Measurements from ENCODE around the gene FTCD. TPM values are rescaled to one million over a fixed set of nuclear protein-coding genes. Genes with fewer than 3 reads are reported as not detected.
A peak's percentile ranks its signal among the peaks of the same experiment; 100 is the strongest.

Gene FTCD
- total and polyA plus RNA-seq, 9 of the 15 experiments (the other 6 are each of a cell fraction or from before 2014, with no cell fraction given) = 0.11 to 1.6 (median 0.67) TPM; not detected in 5

GRCh38 chr21:46092026-46092764 lies 63.2 kb downstream of the FTCD start:
- intact Hi-C loops (cut with micrococcal nuclease) = no loop called here

GRCh38 chr21:46091631-46092025 lies 63.8 kb downstream of the FTCD start:
- no peak for DNase-seq (ENCODE audit: extremely low read depth in 1 of 4, low spot score in 3 of 4)
- TF ChIP-seq, protein P1, sequence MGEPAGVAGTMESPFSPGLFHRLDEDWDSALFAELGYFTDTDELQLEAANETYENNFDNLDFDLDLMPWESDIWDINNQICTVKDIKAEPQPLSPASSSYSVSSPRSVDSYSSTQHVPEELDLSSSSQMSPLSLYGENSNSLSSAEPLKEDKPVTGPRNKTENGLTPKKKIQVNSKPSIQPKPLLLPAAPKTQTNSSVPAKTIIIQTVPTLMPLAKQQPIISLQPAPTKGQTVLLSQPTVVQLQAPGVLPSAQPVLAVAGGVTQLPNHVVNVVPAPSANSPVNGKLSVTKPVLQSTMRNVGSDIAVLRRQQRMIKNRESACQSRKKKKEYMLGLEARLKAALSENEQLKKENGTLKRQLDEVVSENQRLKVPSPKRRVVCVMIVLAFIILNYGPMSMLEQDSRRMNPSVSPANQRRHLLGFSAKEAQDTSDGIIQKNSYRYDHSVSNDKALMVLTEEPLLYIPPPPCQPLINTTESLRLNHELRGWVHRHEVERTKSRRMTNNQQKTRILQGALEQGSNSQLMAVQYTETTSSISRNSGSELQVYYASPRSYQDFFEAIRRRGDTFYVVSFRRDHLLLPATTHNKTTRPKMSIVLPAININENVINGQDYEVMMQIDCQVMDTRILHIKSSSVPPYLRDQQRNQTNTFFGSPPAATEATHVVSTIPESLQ (CRISPR knock-in tag; IDR thresholded peaks at IDR 0.05) = no peak
- TF ChIP-seq PTBP1 (IDR thresholded peaks at IDR 0.05; ENCODE audit: low read depth, low read length) (no peak), ZNF311 (CRISPR knock-in tag; IDR thresholded peaks at IDR 0.05) (no peak), ZNF583 (CRISPR knock-in tag; IDR thresholded peaks at IDR 0.05) (no peak), ZNF707 (CRISPR knock-in tag; conservative IDR thresholded peaks at IDR 0.05) (no peak), SIN3A (IDR thresholded peaks at IDR 0.05; ENCODE audit: borderline replicate concordance in 2 of 2, control insufficient read depth in 1 of 2, low read depth in 2 of 2, low read length in 2 of 2) (no peak), L3MBTL2 (IDR thresholded peaks at IDR 0.05) (no peak), CREM (IDR thresholded peaks at IDR 0.05; ENCODE audit: low read depth) (no peak), ZC3H4 (CRISPR knock-in tag; IDR thresholded peaks at IDR 0.05; ENCODE audit: borderline replicate concordance) (no peak)

More at GRCh38 chr21:46092026-46092764, 63.2 kb downstream of the FTCD start:
- Histone ChIP-seq H3K27ac (ENCODE audit: extremely low read depth, low read depth, low read length) (no peak overlapping the region), H3K27me3 (ENCODE audit: control insufficient read depth in 2 of 2, insufficient read depth in 2 of 2, low read length in 2 of 2) (peaks cover 26 to 54% of the 10 kb centered on the region in 2 experiments; a peak in 4 of 5 replicates), H4K20me1 (replicated peaks; ENCODE audit: control insufficient read depth, insufficient read depth, low read length) (0 out of 2 replicates have a peak, but pooled peaks cover 6% of the 10 kb centered on the region), H3K4me3 (no peak overlapping the region), H3K9me3 (replicated peaks; ENCODE audit: control insufficient read depth, insufficient read depth, low read depth, low read length) (no peaks in the 10 kb centered on the region), H3K9ac (ENCODE audit: insufficient read depth in 1 of 2, low read depth in 2 of 2, low read length in 2 of 2) (no peak overlapping the region), H2AFZ (ENCODE audit: low read depth, low read length) (peak overlapping the region; percentile 30; the same call in 1 of the 2 replicates), H3K4me1 (replicated peaks in 1 of 2; ENCODE audit: control insufficient read depth in 2 of 2, insufficient read depth in 2 of 2, low read length in 2 of 2) (peaks cover 0 to 3% of the 10 kb centered on the region in 2 experiments; a peak in 1 of 5 replicates), H3K9me1 (ENCODE audit: control insufficient read depth, insufficient read depth, low read length) (no peaks in the 10 kb centered on the region), H3K79me2 (ENCODE audit: control insufficient read depth, insufficient read depth, low read length) (no peaks in the 10 kb centered on the region), H3K4me2 (ENCODE audit: insufficient read depth, low read length) (no peak overlapping the region), H3K36me3 (ENCODE audit: control insufficient read depth, insufficient read depth, low read length) (no peaks in the 10 kb centered on the region)
- in situ Hi-C loops (cut with MboI) = no loop called here
- 5% methylated on average over 23 of the region's 23 CpGs for WGBS (ENCODE audit: insufficient coverage, low coverage, missing lambda C conversion rate)
- no TSS peak for BruUV-seq (replicated peaks)
- DNase-seq (ENCODE audit: extremely low read depth in 1 of 4, low spot score in 3 of 4) = no peak
- ATAC-seq = no peak
- TF ChIP-seq SOX6 (IDR thresholded peaks at IDR 0.05) = no peak
- TF ChIP-seq, protein P2, sequence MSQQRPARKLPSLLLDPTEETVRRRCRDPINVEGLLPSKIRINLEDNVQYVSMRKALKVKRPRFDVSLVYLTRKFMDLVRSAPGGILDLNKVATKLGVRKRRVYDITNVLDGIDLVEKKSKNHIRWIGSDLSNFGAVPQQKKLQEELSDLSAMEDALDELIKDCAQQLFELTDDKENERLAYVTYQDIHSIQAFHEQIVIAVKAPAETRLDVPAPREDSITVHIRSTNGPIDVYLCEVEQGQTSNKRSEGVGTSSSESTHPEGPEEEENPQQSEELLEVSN (IDR thresholded peaks at IDR 0.05; ENCODE audit: borderline replicate concordance in 1 of 2, extremely low read depth in 1 of 2, insufficient read depth in 1 of 2, insufficient read length in 1 of 2, low read depth in 1 of 2, low read length in 1 of 2, poor library complexity in 1 of 2, severe bottlenecking in 1 of 2) = peak in 1 of 2 experiments; percentile 15
- POLR2A ChIA-PET = interaction anchor here (0.6 kb wide), 2 partner anchors 124 to 846 kb away, joined by 3 to 4 read pairs; no protein-coding TSS in a partner anchor
- no peak for FAIRE-seq
- CTCF ChIA-PET (ENCODE audit: low intra/inter-chr PET ratio) = no interaction called here

More at GRCh38 chr21:46091631-46092025, 63.8 kb downstream of the FTCD start:
- Histone ChIP-seq H4K20me1 (replicated peaks; ENCODE audit: control insufficient read depth, insufficient read depth, low read length) (0 out of 2 replicates have a peak, but pooled peaks cover 6% of the 10 kb centered on the region), H3K4me3 (no peak overlapping the region), H3K4me1 (replicated peaks in 1 of 2; ENCODE audit: control insufficient read depth in 2 of 2, insufficient read depth in 2 of 2, low read length in 2 of 2) (no peaks in the 10 kb centered on the region; a peak in 1 of 5 replicates), H3K9me1 (ENCODE audit: control insufficient read depth, insufficient read depth, low read length) (no peaks in the 10 kb centered on the region), H3K9me3 (replicated peaks; ENCODE audit: control insufficient read depth, insufficient read depth, low read depth, low read length) (no peaks in the 10 kb centered on the region), H3K36me3 (ENCODE audit: control insufficient read depth, insufficient read depth, low read length) (no peaks in the 10 kb centered on the region), H2AFZ (ENCODE audit: low read depth, low read length) (no peak overlapping the region), H3K4me2 (ENCODE audit: insufficient read depth, low read length) (no peak overlapping the region), H3K27me3 (ENCODE audit: control insufficient read depth in 2 of 2, insufficient read depth in 2 of 2, low read length in 2 of 2) (peaks cover 22 to 48% of the 10 kb centered on the region in 2 experiments; a peak in 4 of 5 replicates), H3K79me2 (ENCODE audit: control insufficient read depth, insufficient read depth, low read length) (no peaks in the 10 kb centered on the region), H3K9ac (ENCODE audit: insufficient read depth in 1 of 2, low read depth in 2 of 2, low read length in 2 of 2) (no peak overlapping the region), H3K27ac (ENCODE audit: extremely low read depth, low read depth, low read length) (no peak overlapping the region)
- intact Hi-C loops (cut with micrococcal nuclease) (no loop called here), in situ Hi-C loops (cut with MboI) (no loop called here)
- FAIRE-seq (no peak), ATAC-seq (no peak)
- BruUV-seq (replicated peaks) = no TSS peak
- ChIA-PET CTCF (ENCODE audit: low intra/inter-chr PET ratio) (no interaction called here), POLR2A (interaction anchor here (0.6 kb wide), 1 partner anchor 124 kb away, joined by 4 read pairs; no protein-coding TSS in a partner anchor)
- 20% methylated on average over 8 of the region's 8 CpGs for WGBS (ENCODE audit: insufficient coverage, low coverage, missing lambda C conversion rate)
